GM19193 (cell line): ENCODE data around the gene ELK4.
A peak's percentile ranks its signal among the peaks of the same experiment; 100 is the strongest.

Experiments
- POLR2A ChIP-seq: IDR thresholded peaks from 4 replicates; pipeline ENCODE4 v1.6.1; 2011; ENCODE audit not compliant: insufficient read depth, insufficient read length; ENCODE audit errors: extremely low read depth

ELK4 gene

DNA sequence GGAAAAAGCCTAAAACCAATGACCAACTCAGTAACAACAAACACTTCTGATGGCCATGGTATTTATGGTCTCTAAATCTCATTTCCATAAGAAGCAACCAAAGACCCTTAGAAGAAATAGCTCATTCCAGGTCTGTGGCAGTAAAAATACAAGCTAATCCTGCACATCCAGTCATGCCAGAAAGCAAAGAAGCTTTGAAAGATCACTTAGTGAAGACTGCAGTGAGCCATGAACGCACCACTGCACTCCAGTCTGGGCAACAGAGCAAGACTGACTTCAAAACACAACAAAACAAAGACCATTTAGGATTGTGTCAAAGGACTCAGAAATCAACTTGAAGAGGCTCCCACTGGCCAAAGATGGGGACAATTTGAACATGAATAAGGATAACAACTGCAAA lies 18.4 kb upstream of the ELK4 start:
- TF ChIP-seq POLR2A: no peak

DNA sequence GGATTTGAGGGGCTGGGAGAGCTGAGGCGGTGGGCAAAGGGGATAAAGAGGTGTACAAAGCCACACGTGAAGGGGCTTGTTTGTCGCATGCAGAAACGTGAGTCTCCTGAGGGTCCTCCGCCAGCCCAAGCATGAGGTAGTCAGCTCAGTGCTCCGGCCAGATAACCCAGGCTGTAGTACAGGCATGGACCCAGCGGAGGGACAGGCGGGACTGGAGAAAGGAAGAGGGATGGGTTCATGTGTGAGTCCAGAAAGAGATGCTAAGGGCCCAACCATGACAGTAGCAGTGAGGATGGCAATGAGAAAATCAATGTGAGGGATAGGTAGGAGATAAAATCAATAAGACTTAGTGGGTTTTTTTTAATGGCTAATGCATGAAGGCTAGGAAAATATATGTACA lies 13.7 kb upstream of the ELK4 start:
- no peak for TF ChIP-seq POLR2A

DNA sequence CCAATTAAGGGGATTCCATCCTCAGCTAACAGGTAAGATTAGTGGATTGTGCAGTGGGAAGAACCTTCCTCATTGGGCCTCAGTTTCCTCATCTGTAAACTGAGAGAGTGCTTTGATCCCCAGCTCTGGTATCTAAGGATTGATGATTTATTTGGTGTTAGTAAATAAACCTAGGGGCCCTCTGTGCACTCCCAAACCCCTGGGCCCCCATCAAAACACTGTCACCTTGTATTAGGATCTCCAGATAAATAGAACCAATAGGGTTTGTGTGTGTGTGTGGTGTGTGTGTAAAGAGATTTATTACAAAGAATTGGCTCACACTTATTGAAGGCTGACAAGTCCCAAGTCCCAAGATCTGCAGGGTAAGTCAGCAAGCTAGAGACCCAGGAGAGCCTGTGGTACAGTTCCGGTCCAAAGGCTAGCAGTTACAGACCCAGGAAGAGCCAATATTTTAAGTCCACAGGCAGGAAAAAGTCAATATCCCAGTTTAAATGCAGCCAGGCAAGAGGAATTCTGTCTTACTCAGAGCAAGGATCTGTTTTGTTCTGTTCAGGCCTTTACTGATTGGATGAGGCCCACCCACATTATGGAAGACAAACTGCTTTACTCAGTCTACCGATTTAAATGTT lies 11.0 kb upstream of the ELK4 start:
- TF ChIP-seq POLR2A: no peak

DNA sequence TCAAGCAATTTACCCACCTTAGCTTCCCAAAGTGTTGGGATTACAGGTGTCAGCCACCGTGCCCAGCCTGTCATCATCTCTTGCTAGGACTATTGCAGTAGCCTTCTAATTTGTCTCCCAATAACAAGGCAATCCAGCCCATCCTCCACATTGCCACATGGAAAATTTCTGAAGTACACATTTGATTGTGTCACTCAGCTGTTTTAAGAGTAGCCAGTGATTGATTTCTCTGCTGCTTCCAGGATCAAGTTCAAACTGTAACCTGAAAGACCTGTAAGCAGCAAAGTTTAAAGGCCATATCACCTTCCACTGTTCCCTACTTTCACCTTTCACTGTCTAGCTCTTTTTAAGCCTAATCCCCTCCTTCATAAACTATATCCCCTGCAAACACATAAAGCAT lies 7.8 kb upstream of the ELK4 start:
- no peak for TF ChIP-seq POLR2A

DNA sequence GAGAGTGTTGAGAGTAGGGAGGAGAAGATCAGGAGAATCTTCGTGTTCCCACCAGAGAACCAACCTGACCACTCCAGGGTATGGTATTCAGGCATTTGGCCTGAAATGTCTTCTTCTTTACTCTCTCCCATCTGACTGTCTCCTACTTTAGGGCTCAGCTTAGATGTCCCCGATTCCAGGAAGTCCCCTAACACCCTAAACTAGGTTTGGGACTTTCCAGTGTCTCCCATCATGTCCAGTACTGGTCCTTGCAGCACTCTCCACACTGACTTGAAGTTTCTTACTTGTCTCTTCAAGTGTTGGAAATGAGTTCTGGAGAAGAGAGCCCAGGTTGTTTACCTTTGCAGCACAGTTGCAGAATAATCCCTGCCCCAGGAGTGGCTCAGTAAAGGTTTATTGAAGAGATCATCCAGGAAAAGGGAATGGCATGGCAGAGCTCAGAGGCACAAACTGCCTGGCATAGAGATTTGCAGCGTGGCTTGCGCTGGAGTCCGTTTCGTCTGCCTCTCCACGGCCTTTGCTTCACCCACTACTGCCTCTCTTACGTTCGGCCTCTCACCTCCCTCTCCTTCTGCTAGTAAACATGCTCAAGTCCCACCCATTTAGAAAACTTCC lies 6.2 kb upstream of the ELK4 start:
- TF ChIP-seq POLR2A: no peak

DNA sequence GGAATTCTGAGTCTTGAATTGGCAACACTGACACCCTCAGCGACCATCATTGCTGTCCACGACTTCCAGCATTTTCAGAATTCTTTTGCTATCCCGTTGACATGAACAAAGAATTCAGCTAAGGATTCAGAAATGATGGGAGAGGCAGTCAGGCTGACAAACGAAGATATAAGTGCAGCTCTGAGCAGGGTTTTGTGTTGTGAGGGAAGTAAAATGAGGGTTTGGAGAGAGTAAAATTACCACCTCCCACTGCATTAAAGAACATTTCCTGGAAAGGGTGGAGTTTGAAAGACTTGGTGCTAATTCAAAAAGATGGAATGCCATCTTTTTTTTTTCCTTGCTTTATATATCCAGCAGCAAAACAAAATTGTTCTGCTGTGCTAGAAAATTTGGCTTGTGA lies 4.9 kb upstream of the ELK4 start:
- no peak for TF ChIP-seq POLR2A

DNA sequence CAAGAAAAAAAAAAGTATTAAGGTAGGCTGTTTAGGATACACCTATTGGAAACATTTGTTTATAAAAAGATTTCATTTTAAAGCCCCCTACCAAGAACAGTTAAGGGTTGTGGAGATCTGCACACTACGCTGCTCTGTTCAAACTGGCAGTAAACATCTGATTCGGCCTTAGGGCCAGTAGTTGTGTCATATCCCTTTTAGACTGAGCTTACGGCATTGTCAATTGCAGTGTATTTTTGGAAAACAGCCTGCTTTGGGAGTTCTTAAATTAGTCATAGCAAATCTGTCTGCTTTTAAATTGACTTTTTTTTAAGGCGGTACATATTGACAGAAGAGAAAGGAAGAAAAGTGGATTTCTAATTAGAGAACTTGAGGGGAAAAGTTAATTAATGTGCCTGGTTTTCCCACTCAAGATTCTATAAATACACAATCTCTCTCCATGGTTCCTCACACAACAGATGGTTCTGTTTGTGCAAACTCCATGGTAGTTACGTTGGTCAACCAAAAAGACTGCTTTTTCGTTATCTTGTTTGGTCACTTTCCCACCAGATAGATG lies 1.7 kb upstream of the ELK4 start:
- TF ChIP-seq POLR2A: no peak

DNA sequence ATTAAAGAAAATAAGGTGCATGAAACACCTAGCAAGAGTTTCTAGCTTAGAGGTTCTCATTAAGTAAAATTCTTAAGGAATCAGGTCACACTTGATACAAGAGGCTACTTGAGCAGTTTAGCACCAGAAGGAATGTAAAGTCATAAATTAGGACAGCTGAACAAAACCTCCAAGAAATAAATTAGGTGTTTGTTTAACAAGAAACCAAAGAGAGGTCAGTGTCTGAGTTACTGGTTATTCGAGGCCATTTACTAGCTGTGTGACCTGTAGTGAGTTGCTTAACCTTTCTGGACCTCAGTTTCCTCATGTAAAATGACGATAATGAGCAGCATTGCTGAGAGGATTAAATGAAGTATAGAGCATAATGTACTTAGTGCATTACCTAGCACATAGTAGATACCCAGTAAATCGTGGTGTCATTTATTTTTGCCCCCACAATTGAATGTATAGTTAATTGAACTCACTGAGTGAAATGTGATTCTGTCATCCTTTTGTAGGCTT lies 908 bp upstream of the ELK4 start:
- no peak for TF ChIP-seq POLR2A

DNA sequence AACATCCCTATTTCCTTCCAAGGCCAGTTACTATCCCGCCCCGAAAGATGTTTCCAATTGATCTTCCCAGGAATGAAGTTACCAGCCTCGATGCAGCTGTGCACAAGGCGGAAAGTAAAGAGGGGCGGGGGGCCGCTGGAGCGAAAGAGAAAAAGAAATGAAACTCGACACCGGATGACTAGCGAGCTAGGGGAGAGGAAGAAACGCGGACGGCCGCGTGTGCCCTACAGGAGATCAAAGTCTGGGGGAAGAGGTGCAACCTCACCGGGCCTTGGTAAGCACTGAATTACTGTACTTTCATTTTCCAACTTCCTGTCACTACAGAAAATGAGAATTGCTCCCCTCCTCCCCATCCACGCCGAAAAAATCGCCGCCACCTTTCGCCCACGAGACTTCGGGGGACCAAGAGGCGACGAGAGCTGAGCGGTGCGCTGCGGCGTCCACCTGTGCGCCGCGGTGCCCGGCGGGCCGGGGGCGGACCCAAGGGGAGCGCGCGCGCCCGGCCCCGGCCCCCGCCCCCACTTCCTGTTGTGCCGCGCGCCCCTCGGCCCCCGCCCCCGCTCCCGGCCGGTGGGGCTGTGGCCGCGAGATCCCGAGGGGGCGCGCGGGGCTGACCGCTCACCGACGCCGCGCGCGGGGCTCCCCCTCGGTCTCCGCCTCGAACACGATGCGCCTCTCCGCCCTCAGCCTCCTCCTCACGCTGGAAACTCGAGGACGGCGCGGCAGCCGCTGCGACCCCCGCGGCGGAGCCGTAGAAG lies 622 bp downstream of the ELK4 start:
- peak; percentile 70 for TF ChIP-seq POLR2A

DNA sequence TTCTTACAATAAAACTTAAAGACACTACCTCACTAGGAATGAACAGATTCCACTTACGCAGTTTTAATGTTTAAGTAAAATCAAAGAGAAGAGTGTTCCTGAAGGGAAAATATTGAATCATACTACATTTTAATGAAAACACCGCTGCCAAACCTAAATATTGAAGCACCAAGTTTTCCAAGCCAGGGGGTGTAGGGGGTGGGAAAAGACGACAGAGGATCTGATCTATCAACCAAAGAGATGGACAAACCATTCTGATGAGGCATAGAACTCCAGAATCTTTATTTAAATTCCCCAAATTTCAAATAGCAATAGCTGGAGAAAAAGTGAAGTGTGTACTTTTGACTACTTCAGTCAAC lies 1.2 kb downstream of the ELK4 start:
- TF ChIP-seq POLR2A: no peak

DNA sequence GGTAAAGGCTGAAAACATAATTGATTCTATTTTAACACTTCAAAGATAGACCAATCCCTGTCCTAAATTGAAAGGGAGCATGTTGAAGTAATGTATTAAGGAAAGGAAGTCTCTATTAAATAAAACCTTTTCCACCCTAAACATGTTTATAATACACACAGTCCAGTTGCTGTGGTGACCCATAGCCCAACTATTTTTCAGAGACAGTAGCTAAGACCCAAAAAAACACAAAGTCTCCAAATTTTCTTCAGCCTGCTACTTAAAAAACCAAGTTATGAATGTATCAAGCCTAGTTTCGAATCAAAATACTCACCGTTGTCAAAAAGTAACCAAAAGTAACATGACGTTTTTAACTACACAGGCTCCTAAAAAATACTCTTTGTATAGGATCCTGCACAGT lies 1.6 kb downstream of the ELK4 start:
- TF ChIP-seq POLR2A: no peak

DNA sequence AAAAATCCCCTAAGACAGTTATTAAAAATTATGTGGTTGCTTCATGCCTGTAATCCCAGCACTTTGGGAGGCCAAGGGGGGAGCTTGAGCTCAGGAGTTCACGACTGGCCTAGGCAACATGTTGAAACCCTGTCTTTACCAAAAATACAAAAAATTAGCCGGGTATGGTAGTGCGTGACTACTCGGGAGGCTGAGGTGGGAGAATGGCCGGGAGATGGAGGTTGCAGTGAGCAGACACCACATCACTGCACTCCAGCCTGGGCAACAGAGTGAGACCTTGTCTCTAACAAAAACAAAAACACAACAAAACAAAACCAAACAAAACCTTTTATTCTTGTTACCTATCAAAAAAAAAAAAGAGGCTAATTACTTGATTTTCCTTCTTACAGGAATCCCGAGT lies 2.1 kb downstream of the ELK4 start:
- no peak for TF ChIP-seq POLR2A

DNA sequence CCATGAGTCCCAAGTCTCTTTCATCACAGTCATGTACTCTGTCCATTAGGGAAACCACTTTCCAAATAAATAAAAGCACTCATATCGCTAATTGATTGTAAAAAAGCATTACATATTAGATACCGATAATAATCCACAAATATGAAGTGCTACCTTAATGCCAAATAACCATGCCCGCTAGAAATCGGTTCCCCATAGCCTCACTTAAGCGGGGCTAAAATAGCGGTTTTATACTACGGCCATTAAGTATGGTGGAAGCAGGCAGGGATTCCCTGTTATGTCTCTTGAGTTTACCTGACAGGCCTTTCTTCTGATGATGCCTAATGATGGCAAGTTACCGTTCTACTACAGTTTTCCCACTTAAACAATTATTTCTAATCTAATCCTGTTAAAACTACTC lies 3.9 kb downstream of the ELK4 start:
- no peak for TF ChIP-seq POLR2A

DNA sequence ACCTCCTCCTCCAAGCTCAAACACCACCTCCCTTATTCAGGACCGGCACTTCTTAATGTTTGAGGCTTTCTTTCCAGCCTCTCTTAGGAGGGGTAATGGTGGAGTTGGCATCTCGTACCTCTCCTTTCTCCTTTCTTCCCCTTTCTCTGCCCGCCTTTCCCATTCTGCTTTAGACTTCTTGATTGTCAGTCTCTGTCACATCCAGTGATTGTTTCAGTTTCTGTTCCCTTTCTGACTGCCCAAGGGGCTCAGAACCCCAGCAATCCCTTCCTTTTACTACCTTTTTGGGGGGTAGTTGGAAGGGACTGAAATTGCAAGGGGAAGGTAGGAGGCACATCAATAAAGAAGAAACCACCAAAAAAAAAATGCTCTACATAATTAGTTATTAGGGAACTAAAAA lies 5.6 kb downstream of the ELK4 start:
- TF ChIP-seq POLR2A: no peak

DNA sequence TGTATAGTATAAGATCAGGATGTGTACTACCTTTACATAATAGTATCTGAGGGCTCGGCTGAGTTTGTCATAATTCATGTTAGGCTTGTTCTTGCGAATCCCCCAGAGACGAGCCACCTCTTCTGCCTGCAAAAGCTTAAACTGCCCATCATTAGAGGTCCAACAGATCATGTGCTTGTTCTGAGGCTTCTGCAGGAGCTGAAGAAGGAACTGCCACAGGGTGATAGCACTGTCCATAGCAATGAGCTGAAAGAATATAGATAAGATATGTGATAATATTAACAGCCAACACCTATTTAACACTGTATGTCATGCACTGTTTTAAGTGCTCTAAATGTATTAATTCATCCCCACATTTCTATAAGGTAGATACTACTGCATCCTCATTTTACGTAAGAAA lies 8.2 kb downstream of the ELK4 start:
- no peak for TF ChIP-seq POLR2A

DNA sequence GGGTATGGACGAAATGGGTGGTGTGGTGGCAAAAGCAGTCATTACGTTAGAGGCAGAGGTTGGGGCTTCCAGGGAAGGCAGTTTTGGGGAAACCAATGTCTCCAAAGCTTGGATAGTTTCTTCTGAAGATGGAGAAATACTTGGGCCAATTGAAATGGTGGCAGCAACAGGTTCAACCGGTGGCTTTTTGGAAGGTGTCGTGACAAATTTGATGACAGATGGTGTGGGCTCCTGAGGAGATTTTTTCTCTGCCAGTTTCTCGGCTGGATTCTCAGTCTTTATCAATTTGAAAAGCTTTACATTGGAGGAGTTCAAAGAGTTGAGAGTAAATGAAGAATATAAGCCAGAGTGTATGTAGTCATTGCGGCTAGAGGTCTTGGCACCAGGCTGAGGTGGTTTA lies 11.5 kb downstream of the ELK4 start:
- TF ChIP-seq POLR2A: no peak
